H1 (cell line): ENCODE measurements around the gene CCDC178. TPM values are rescaled to one million over a fixed set of nuclear protein-coding genes. Genes with fewer than 3 reads are reported as not detected.

Experiments used
- JUN ChIP-seq: IDR thresholded peaks from 2 replicates; pipeline ENCODE4 v1.6.1; 2011; ENCODE audit warnings: low read depth, mild to moderate bottlenecking, improper control_type of control experiment, low read length
- KDM1A ChIP-seq: fragments of 200-600, 300-600 bp; sonication (generic); IDR thresholded peaks from 2 replicates; pipeline ENCODE4 v1.7.1; 2016; ENCODE audit warnings: mild to moderate bottlenecking, low read length, borderline replicate concordance
- RAD21 ChIP-seq, 2 experiments: IDR thresholded peaks in 1 of 2; conservative IDR thresholded peaks in 1 of 2; 2 replicates each; pipeline ENCODE4 v1.6.1; 2011; ENCODE audit warnings: low read depth in 2 of 2, low read length in 2 of 2, improper control_type of control experiment in 1 of 2, inconsistent platforms in 1 of 2, mild to moderate bottlenecking in 1 of 2, moderate library complexity in 1 of 2
- SP1 ChIP-seq: IDR thresholded peaks from 2 replicates; pipeline ENCODE4 v1.6.1; 2011; ENCODE audit warnings: low read depth, low read length
- SUZ12 ChIP-seq: fragments of 200-600 bp; sonication (generic); IDR thresholded peaks from 2 replicates; pipeline ENCODE4 v1.6.1; 2012; ENCODE audit warnings: mild to moderate bottlenecking, inconsistent platforms, low read length, moderate library complexity, mixed read lengths
- polyA plus RNA-seq, 7 experiments: library from polyadenylated mRNA; depleted of rRNA in 3 of 7; stranded (reverse) in 5 of 7; unstranded in 2 of 7; fragments of >200 nt in 5 of 7; fragments of 200-250 nt in 2 of 7; gene quantifications; 1 replicate in 5 of 7; 2 replicates in 1 of 7; 4 replicates in 1 of 7; pipeline versions ENCODE4 v1.2.1 to v1.2.3, GENCODE V29; 2011 to 2013; ENCODE audit warnings: missing spikeins in 2 of 7, mixed read lengths in 2 of 7
- total RNA-seq: library from RNA; stranded (reverse); fragmentation: NEBNext Ultra II Directional; extraction: Animal tissue kit (Norgen Biotek cat#: 25700); gene quantifications from 2 replicates; pipeline ENCODE4 v1.2.1, GENCODE V29; 2021

Gene CCDC178
- total and polyA plus RNA-seq, 2 of the 8 experiments (the other 6 are each of a cell fraction or from before 2014, with no cell fraction given) = not detected

DNA sequence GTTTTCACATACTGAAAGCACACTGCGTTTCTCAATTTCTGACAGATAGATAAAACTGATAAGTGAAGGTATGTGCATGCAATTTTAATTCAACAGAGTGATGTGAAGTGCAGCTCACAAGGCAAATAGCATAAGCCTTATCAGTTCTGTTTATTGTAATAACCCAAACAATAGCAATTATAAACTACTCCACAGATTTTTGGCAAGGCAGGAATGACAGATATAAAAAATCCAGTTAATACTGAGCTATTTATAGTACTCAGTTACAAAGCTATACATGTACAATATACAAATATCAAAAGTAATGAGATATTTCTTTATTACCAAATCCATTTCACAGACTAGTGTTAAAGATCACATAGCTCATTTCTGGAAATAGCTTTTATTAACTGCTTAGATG, 456.8 kb downstream of the CCDC178 start (continued):
- TF ChIP-seq RAD21 (IDR thresholded peaks at IDR 0.05 in 1 of 2, conservative IDR thresholded peaks at IDR 0.05 in 1 of 2; ENCODE audit: low read depth in 2 of 2, low read length in 2 of 2) = no peak
- TF ChIP-seq JUN = no peak
- no peak for TF ChIP-seq SP1
- TF ChIP-seq KDM1A = no peak
- no peak for TF ChIP-seq SUZ12
